ENCODE measurements around the gene SUOX. TPM values are rescaled to one million over a fixed set of nuclear protein-coding genes. Genes with fewer than 3 reads are reported as not detected.

Gene SUOX
- total RNA-seq, 1 donor from 2014 or later: 8.2 TPM

- no peak for FAIRE-seq
- DNase-seq (ENCODE audit: low spot score in 2 of 2): no peak
Measured at GRCh38 chr12:56053407-56053893, 56.4 kb downstream of the SUOX start.

Other genes with a start within 250 kb of the SUOX start
- 66.4 TPM for gene SARNP, start 179.6 kb upstream of the SUOX start, total RNA-seq
- gene ORMDL2, start 179.2 kb upstream of the SUOX start, total RNA-seq: 4.5 TPM
- 42.0 TPM for gene DNAJC14, start 167.7 kb upstream of the SUOX start, total RNA-seq
- not detected for gene MMP19, start 154.3 kb upstream of the SUOX start, total RNA-seq
- gene PYM1, start 69.4 kb upstream of the SUOX start, total RNA-seq: 22.4 TPM
- gene DGKA, start 66.1 kb upstream of the SUOX start, total RNA-seq: 7.7 TPM
- gene PMEL, start 31.2 kb upstream of the SUOX start, total RNA-seq: not detected
- 5.3 TPM for gene CDK2, start 30.4 kb upstream of the SUOX start, total RNA-seq
- gene RAB5B, start 23.2 kb upstream of the SUOX start, total RNA-seq: 33.0 TPM
- gene IKZF4, start 23.8 kb downstream of the SUOX start, total RNA-seq: 1.6 TPM
- gene RPS26, start 44.6 kb downstream of the SUOX start, total RNA-seq: 15.5 TPM
- gene ERBB3, start 82.9 kb downstream of the SUOX start, total RNA-seq: 2.0 TPM
- gene PA2G4, start 107.3 kb downstream of the SUOX start, total RNA-seq: 74.6 TPM
- gene RPL41, start 119.4 kb downstream of the SUOX start, total RNA-seq: 1,399 TPM
- gene ZC3H10, start 121.0 kb downstream of the SUOX start, total RNA-seq: 8.2 TPM
- gene ESYT1, start 131.0 kb downstream of the SUOX start, total RNA-seq: 26.5 TPM
- 123 TPM for gene MYL6B, start 155.3 kb downstream of the SUOX start, total RNA-seq
- 511 TPM for gene MYL6, start 161.1 kb downstream of the SUOX start, total RNA-seq
- 93.3 TPM for gene SMARCC2, start 192.2 kb downstream of the SUOX start, total RNA-seq
- gene RNF41, start 224.6 kb downstream of the SUOX start, total RNA-seq: 53.0 TPM
- gene NABP2, start 227.1 kb downstream of the SUOX start, total RNA-seq: 26.9 TPM
- not detected for gene SLC39A5, start 232.8 kb downstream of the SUOX start, total RNA-seq